T follicular helper cell (primary cell): ENCODE data around the gene SRSF7.
A peak's percentile ranks its signal among the peaks of the same experiment; 100 is the strongest.
"Not testable (repeated sequence)": the region's sequence is repeated elsewhere in the genome, so short reads cannot be mapped to it uniquely, and the experiment has no call there.

Experiments
- DNase-seq: peaks from one replicate; pipeline ENCODE4 v3.0.0-alpha.2; 2020; ENCODE audit warnings: low read depth
- total RNA-seq, 2 experiments: gene quantifications; one replicate each; lab custom pipeline; 2026; lab: John Stamatoyannopoulos, UW

Gene SRSF7
- total RNA-seq, result 365 to 576 reads per million in 2 experiments

GRCh38 chr2:38750891-38751595 lies at the start of gene SRSF7:
Gene SRSF7, minus strand, starts transcription at chr2:38751361. Its CDS starts 105 bp downstream, at chr2:38751256.
- peak; percentile 97 for DNase-seq

DNA sequence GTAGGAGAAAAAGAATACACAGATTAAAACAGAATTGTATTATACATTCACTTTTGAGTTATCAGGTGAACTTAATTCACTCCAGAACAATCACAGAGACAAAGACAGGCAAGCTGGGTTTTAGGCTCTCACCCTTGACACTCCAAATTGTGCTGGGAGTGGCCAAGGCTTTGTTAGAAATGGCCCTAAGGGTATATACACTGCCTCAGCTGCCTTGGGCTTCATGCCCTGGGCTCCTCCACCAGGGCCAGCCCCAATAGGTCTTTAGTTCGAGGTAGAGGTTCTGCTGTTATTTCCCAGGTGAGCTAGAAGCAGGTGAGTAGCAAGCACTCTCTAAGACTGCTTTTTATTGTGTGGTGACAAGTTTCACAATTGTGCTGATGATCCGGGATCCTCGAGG lies 46.8 kb upstream of the SRSF7 start:
- DNase-seq, result no peak

DNA sequence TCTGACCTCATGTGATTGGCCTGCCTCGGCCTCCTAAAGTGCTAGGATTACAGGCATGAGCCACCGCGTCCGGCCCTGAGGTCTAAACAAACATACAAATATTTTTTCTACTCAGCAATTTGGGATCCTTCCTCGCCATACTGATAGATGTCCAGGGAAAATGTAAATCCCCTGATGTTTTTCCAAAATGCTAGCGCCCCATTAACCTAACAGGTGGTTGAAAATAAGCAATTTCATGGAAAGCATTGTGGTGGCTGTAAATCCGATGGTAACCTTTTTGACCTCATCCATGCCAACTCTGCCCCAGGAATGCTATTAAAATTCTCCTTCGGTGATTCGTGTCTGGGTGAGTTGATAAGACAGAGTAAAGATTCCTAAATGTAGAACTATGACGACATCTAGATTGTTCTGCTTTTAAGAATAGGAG lies 46.1 kb upstream of the SRSF7 start:
- no peak for DNase-seq

DNA sequence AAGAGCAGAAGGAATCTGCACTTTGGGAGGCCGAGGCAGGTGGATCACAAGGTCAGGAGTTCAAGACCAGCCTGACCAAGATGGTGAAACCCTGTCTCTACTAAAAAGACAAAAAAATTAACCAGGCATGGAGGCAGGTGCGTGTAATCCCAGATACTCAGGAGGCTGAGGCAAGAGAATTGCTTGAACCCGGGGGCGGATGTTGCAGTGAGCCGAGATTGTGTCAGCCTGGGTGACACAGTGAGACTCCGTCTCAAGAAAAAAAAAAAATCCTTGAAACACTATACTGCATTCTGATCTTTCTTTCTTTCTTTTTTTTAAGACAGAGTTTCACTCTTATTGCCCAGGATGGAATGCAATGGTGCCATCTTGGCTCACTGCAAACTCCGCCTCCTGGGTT lies 43.9 kb upstream of the SRSF7 start:
- not testable (repeated sequence) for DNase-seq

DNA sequence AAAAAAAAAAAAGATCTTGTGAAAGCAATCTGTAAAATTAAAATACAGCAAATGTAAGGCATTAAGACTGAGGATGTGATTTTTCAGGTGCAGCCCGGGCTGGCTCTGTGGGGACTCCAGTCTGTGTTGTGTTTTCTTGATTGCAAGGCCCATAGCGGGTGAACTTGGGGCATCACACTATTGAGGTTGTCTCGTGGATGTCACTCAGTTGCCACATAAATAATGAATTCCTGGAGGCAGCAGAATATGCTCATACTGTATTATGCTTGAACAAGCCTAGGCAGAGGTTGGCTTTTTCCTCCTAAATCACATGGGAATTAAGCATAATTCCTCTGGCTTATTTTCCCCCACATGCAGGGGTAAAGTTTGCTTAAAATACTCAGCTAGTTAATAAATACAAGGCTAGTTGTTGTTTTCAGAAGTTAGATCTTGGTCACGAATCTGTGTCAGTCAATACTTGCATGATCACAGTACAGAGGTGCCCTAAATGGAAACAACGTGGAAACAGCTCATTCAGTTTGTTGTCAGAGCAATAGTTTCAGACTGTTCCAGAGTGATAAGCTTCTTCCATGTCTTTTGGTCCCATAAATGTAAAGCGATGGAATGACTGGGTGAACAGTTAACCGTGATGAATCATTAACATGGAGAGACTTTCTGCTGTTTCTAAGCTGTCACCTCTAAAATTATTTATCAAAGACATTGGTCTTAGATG lies 43.2 kb upstream of the SRSF7 start:
- no peak for DNase-seq

DNA sequence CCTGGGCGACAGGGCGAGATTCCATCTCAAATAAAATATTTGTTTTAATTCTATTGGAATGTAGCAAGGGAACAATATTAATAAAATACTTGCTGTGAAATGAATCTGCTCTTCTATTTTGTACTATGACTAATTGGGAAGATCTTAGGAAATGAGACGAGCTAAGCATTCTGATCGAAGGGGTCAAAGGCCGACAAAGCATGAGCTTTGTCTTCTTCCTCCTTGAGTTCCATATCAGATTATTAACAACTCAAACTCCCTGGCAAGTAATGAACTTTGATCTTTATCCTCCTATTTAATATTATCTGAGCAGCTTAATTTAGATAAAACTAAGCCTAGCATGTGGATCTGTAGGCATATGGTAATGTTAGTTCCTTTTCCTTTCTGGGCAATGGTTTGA lies 42.4 kb upstream of the SRSF7 start:
- DNase-seq, result no peak

GRCh38 chr2:38792751-38793150 lies 41.6 kb upstream of the SRSF7 start:
- no peak for DNase-seq

DNA sequence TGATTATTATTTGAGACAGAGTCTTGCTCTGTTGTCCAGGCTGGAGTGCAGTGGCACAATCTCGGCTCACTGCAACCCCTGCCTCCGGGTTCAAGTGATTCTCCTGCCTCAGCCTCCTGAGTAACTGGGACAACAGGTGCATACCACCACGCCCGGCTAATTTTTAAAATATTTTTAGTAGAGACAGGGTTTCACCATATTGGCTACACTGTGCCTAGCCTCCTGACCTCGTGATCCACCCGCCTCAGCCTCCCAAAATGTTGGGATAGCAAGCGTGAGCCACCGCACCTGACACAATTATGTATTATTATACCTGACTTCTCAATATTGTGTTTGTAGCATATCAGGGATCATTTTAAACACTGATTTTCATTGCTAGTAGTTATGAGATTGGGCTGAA lies 41.2 kb upstream of the SRSF7 start:
- not testable (repeated sequence) for DNase-seq

GRCh38 chr2:38791744-38792143 lies 40.6 kb upstream of the SRSF7 start:
- DNase-seq, result no peak

GRCh38 chr2:38789691-38790090 lies 38.5 kb upstream of the SRSF7 start:
- no peak for DNase-seq

- no peak for DNase-seq
Measured at GRCh38 chr2:38788306-38788705, 37.1 kb upstream of the SRSF7 start.

DNA sequence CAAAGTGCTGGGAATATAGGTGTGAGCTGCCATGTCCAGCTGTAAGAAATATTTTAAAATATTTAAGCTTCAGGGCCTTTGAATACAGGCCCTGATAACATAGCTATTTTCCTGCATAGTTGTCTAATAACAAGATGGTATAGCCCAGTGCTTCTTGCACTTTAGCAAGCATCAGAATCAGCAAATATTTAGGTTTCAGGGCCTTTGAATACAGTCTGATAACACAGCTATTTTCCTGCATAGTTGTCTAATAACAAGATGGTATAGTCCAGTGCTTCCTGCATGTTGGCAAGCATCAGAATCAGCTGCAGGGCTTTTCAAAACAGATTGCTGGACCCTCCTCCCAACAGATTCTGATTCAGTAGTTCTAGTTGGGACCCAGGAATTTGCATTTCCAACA lies 32.4 kb upstream of the SRSF7 start:
- no peak for DNase-seq

- no peak for DNase-seq
Measured at GRCh38 chr2:38778687-38779082, 27.5 kb upstream of the SRSF7 start.

GRCh38 chr2:38776531-38776930 lies 25.4 kb upstream of the SRSF7 start:
- DNase-seq, result no peak

GRCh38 chr2:38775921-38776225 lies 24.7 kb upstream of the SRSF7 start:
- DNase-seq, result no peak

DNA sequence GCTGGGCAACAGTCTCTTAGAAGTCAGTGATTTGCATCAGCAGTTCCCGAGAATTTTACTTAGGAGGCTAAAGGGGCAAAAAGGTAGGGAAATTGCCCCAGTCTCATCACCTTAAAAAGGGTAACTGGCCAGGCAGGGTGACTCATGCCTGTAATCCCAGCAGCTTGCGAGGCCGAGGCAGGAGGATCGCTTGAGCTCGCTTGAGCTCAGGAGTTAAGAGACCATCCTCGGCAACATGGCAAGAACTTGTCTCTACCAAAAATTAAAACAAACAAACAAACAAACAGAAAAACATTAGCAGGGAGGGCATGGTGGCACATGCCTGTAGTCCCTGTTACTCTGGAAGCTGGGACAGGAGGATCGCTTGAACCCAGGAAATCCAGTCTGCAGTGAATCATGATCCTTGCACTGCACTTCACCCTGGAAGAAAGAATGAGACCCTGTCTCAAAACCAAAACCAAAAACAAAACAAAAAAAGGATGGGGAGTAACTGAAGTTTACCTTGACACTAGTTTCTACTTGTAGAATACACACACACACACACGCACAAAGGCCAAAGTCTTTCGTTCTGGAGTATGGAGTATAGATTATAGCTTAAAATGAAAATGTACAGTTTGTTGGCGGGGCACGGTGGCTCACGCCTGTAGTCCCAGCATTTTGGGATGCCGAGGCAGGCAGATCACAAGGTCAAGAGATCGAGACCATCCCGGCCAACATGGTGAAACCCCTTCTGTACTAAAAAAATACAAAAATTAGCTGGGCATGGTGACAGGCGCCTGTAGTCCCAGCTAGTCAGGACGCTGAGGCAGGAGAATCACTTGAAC lies 24.1 kb upstream of the SRSF7 start:
- DNase-seq, result no peak

DNA sequence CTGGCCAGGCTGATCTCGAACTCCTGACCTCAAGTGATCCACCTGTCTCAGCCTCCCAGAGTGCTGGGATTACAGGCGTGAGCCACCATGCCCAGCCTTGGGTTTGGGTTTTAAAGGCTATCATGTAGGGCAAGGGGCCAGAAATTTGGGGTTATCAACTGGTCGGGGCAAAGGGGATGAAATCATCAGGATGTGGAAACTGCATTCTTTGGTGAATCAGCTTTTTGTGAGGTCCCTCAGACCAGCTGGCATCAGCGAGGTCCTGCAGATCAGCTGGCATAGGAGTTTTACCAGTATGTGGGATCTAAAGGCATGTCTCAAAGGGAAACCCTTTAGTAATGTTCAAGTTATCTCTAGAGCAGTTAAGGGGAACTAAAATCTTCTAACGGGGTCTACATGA lies 20.5 kb upstream of the SRSF7 start:
- DNase-seq, result no peak

DNA sequence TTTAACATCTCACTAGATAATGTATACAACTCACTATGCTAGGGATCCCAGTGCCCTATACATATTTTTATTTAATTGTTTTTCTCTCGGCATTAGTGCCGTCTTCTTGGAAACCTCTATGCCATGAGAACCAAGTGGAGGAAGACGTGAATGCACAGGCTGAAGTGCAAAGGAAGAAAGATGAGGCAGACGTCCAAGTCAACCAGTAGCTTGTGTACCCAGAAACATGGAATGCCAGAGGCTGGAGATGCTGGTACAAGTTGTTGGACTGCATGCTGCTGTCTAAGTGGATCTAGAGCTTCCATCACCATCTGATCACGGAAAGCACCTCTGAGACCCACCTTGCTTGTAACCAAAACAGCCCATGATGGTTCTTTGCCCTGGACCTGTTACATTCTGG lies 14.4 kb upstream of the SRSF7 start:
- no peak for DNase-seq

DNA sequence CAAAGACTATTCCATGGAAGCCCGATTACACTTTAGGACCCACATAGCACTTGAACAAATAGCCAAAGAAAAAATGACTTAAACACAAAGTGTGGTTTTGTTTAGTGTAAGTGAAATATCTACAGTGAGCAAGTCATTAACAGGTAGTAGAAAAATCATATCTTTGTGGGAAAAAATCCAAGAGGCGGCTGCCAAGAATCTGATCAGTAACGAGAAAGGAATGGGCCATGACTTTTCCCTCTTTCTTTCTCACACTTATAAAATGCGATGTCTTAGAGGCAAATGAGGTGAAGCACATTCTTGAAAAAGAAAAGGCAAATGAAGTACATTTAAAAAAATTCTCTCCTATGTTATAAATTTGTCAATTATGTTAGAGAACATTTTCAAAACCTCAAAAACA lies 14.0 kb upstream of the SRSF7 start:
- DNase-seq, result no peak

DNA sequence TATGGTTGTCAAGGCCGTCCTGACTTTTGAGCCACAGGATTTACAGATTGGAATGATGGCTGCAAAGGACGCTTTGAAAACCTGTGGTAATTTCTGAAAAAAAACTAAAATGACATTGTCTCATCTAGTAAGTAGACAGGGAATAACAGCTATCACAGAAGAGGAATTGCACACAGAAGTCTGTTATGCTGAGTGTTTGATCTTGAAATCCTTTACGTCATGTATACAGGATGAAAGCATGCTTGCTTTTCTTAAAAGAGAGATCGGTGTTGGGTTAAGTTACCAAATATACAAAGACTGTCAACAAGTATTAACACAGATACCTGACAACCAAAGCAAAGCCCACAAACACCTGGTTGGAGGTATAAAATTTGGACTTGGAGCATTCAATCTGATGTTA lies 12.6 kb upstream of the SRSF7 start:
- DNase-seq, result no peak

- no peak for DNase-seq
Measured at GRCh38 chr2:38763228-38763627, 12.1 kb upstream of the SRSF7 start.

DNA sequence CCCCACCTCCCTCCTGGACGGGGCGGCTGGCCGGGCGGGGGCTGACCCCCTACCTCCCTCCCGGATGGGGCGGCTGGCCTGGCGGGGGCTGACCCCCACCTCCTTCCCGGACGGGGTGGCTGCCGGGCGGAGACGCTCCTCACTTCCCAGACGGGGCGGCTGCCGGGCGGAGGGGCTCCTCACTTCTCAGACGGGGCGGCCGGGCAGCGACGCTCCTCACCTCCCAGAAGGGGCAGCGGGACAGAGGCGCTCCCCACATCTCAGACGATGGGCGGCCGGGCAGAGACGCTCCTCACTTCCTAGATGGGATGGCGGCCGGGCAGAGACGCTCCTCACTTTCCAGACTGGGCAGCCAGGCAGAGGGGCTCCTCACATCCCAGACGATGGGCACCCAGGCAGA lies 4.7 kb upstream of the SRSF7 start:
- DNase-seq, result not testable (repeated sequence)

DNA sequence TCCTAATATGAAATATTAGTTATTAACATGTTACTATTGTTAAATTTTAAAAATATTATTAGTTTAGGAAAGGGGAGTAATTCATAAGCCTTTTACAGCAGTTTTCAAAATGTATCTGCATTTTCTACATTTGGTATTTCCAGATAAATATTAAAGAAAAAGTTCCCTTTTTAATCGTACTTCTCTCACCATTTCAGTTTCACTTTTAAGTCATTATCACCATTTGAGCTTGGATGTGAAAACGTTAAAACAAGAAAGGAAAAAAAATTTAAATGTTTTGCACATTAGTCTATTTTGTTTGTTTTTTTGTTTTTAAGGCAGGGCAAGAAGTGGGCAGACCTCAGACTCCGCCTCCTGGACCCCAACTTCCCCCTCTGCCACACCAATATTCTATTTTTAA lies 3.3 kb upstream of the SRSF7 start:
- DNase-seq, result no peak
